GM21786 (cell line): ENCODE data around the gene PARD3B.

Source experiments
- ATAC-seq: cut with Tn5 transposase; IDR thresholded peaks from one replicate; pipeline ENCODE4 v1.9.1; 2021; ENCODE audit not compliant: unreplicated experiment

The PARD3B gene

DNA sequence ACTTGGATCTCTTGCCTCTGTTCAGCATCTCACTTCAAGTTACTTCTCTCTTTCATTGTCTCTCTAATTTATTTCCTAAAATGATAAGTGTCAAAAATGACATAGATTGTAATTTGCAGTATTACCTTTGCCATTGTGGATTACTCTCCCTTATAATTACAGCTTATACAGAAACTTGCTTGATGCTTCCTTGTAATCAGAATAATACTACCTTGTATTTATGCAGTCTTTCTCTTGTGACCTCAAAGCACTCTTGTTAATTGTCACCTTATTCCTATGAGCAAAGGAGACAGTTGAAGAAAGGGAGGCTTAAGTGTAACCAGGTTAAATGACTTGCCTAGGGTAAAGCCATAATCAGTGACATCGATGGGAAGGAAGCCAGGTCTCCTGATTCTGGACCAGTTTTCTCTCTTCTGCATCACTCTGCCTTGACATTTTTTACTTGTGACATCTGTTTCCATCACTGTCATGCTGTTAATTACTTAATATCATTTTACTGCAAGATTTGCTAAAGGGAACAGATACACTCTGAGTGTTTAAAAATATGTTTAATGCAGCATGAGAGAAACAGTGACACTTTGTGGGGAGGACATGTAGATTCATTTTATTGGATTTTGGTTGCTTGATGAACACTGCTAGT is 388.6 kb downstream of the PARD3B start:
- ATAC-seq: no peak

GRCh38 chr2:204944927-204945326 is 399.7 kb downstream of the PARD3B start:
- ATAC-seq: no peak

DNA sequence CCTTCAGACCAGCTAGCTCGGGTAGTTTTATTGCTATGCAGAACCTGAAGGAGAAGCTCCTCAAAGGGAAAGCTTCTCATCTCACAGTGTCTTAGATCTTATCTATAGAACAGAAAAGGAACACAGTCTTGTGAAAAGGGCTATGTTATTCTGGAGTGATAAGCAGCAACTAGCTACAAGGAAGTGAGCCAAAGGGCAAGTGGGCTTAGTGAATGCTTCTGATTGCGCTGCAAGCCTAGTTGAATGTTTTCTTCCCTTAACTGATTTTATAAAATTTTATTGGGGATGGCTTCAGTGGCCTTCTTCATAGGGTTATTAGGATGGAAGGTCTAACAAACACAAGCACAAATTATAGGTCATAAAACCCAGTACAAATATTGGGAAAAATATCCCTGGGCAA is 400.1 kb downstream of the PARD3B start:
- ATAC-seq: no peak

GRCh38 chr2:204946892-204947291 is 401.6 kb downstream of the PARD3B start:
- ATAC-seq: no peak

DNA sequence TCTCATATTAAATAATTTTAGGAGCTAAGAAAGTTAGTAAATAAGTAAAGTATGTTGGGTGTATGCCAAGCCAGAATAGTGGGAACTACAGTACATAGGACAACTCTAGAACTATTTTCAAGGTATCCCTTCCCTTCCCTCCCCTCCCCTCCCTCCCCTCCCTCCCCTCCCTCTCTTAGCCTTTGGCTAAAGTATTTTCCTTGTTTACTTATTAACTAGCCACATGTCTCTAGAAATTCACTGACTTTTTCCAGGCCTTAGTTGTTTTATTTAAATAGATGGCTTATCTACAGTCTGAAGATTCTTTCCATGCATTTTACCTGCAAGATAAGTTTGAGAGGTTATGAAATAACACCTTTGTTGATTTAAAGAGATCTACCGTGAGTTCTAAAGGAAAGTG is 402.1 kb downstream of the PARD3B start:
- ATAC-seq: no peak

DNA sequence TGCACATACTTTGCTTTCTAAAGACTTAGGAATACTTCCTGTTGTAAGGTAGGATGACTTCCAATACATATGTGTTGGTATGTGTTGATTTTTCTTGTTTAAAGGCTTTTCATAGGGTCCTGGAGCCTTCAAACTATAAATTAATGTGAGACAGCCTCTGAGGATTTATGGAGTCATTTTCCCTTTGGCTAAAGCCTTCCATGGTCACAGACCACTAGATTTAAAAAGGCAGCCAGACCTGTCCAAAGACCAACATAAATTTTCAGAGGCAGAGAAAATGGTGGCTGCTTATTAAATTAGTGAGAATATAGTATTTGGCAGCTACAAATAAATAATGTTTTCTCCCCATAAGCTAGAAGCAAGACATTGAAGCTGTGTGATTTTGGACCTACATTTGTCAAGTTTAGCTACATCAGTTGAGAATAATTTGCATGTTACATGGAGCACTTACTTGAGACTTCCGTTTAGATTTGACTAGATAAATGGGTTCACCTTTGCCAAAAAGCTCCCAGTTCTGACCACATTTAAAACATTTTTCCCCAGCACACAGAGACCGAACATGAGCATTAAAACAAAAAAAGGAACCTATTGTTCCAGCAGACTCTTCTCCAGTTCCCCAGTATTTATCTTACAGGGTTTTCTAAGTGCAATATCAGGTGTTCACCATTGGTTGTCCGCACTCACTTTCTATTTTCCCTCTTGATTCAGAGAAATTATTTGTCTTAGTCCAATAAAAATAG is 402.9 kb downstream of the PARD3B start:
- no peak for ATAC-seq

- ATAC-seq: no peak
These were observed 403.5 kb downstream of the PARD3B start for GRCh38 chr2:204948822-204949221.

DNA sequence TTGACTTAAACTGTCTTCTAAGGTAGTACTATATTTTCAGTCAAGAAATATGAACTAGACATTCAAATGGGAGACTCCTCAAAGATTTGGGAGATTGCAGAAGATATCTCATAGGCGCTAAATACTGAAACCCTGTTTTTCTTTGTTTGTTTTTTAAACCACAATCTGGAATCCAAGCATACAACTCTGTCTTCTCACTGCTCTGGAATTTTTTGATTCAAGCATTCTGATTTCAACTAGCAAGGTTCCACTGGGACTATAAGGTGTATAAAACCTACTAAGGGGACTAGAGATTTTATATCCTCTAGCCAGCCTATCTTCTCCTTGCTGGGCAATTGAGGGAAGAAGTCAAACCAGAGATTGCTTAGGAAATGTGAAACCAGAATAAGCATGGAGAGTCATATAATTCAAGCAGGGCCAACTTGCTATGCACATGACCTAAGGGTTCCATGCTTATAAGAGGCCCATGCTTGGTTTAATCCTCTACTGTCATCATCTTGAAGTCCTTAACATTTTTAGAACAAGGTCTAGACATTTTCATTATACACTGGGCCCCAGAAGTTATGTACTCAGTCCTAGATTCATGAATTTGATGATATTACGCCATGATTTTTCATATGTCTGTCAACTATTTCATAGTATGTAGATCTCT is 405.5 kb downstream of the PARD3B start:
- ATAC-seq: no peak

- no peak for ATAC-seq
These were observed 413.1 kb downstream of the PARD3B start for GRCh38 chr2:204958371-204958770.

- no peak for ATAC-seq
These were observed 419.1 kb downstream of the PARD3B start for GRCh38 chr2:204964414-204964813.

DNA sequence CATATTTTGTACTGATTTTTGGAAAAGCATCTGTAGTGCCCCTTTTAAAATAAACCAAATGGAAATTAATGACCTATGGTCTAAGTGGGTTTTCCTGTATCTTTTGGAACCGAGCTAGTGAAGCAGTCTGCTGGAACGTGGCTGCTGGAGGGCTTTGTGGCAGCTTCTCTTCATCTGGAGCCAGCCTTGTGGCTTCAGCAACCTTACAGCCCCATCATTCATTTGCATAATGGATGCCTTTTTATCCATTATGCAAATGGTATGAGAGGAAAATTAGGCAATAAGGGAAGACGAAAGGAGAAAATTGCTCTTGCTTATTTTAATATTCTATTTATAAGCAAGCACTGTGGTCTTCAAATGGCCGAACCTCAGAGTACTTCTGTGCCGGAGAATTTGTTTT is 421.0 kb downstream of the PARD3B start:
- no peak for ATAC-seq

DNA sequence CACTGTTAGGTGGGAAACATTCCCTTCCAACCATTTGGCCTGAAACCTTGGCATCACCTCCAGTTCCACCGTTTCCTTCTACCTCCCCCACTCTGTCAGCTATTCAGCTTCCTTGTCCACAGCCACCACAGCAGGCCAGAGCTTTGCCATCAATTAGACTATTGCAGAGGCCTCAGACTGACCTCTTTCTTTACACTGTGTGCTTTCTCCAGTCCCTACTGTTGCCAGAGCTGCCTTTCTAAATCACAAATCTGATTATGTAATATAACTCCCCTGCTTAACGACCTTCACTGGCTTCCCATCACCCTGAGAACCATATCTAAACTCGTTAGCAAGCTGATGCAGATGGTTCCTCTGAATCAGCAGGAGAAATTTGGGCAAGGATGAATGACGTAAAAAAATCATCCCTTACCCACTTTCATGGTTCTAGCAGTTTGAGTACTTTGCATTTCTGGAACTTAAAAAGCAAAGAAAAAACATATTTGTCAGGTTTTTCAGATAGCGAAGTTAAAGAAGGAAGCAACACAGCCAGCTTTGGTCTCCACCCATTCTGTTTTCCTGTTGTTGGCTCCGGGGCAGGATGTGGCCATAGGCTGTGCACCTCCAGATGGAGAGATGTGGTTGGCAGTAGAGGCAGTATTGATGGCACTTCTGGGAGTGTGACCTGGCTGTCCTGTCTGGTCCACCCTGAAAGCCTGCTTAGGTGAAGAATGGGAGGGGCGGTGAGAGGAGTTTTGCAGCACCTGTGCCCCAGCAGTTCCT is 422.1 kb downstream of the PARD3B start:
- ATAC-seq: no peak

GRCh38 chr2:204971206-204971907 is 426.1 kb downstream of the PARD3B start:
- no peak for ATAC-seq

DNA sequence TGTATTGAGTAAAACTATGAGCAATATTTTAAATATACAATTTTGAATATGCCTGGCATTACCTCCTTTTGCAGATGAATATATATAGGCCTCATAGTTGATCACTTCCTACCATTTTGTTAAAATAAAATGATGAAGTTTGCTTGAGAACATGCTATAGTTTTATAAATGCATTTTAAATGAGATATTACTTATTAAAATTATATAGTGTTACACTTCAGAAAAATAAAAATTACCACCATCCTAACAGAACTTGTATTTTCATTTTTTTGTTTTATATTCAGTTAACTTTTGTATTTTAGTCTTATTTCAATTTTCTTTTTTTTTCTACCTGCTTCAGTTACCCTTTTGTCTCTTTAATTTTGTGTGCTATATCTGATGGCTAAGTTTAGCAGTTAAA is 426.9 kb downstream of the PARD3B start:
- no peak for ATAC-seq

DNA sequence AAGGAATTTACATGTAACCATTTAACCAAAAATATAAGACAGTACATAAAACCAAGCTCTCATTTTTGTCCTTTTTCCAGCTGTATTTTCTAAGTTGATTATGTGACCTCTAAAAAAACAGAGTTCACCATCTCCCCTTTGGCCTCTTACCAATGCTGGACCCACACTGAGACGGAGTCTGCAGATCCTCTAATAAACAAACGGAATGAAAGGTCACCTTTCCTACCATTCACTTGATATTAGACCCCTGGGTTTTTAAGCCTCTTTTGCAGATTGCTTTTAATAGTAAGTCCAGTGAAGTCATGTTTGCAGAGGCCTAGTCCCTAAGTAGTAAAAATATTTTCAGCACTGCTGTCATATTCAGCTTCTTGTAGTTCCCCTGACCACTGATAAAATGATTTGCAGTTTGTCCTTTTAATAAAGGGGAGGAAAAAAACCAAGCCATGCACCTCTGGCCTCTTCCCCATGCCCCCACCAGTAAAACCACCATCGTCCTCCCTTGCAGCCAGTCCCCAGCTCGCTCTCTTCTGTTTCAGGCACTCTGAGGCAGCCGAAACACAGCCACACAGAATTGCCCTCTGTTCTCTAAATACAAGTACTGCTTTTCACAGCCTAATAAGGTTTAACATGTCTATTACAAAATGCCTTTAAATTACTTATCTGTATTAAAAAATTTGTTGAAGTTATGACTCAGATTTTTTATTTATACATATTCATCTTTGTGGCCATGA is 427.5 kb downstream of the PARD3B start:
- no peak for ATAC-seq

- ATAC-seq: no peak
These were observed 428.3 kb downstream of the PARD3B start for GRCh38 chr2:204973616-204974015.

DNA sequence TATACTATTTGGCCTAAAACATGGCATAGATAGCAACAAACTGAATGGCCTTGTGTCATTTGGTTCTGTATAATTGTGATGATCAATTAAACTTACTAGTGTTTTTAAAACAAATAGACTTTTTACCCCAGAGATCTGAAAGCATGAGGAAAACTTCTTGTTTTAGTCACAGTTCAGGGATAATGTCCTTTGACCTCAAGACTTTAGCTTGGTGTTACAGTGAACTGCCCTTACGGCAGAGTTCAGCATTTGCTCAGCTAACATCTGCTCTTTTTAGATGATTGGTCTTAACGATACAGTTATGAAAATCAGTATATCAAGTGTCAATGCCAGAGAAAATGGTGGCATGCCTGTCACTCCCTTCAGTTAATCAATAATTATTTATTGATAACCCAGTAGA is 429.2 kb downstream of the PARD3B start:
- no peak for ATAC-seq

GRCh38 chr2:204977914-204978313 is 432.6 kb downstream of the PARD3B start:
- no peak for ATAC-seq

DNA sequence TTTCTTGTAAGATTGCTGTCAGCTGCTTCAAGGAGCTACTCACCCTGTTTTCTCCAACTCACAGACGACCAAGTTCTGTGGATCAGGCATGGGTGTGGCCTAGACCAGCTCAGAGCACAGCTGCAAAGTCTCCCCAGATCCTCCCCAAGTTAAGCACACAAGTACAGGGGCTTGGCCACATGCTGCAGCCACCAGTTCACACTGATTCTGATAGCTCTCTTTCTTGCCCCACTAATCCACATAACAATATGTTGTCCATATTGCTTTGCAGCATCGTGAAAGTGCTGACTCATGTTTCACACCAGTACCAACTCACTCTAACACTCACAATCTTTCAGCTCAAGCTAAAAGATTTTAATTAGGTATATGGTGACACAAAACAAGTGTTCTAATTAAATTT is 437.0 kb downstream of the PARD3B start:
- no peak for ATAC-seq

GRCh38 chr2:204984518-204984917 is 439.2 kb downstream of the PARD3B start:
- ATAC-seq: no peak
